PC-3 (cell line): ENCODE measurements around the gene PHGDH. TPM values are rescaled to one million over a fixed set of nuclear protein-coding genes. Genes with fewer than 3 reads are reported as not detected.

Experiments
- ATAC-seq: fragments of 200-7000 bp; cut with Tn5 transposase; 2 replicates; pipeline ENCODE4 v1.9.1; 2020; ENCODE audit warnings: mild to moderate bottlenecking, moderate library complexity
- BruUV-seq: library from RNA; stranded (reverse); fragments of 400-500 nt; replicated peaks from 2 replicates; lab custom pipeline; 2021; lab: Mats Ljungman, UMichigan
- CTCF ChIA-PET: fragments of 300-600 bp; sonication (Branson Sonifier 250); formaldehyde crosslinking; loops from one replicate; lab custom pipeline; 2022; ENCODE audit warnings: antibody characterized with exemption; lab: Charles Lee
- POLR2A ChIA-PET: fragments of 300-600 bp; sonication (Branson Sonifier 250); formaldehyde crosslinking; loops from one replicate; lab custom pipeline; 2022; ENCODE audit warnings: antibody characterized with exemption; ENCODE audit not compliant: unreplicated experiment; lab: Charles Lee
- DNase-seq: peaks from one replicate; pipeline ENCODE4 v3.0.0-alpha.2; 2015
- H2AFZ ChIP-seq: fragments of 300-600 bp; sonication (generic); 2 replicates; pipeline ENCODE4 v1.6.0; 2016; ENCODE audit warnings: antibody characterized with exemption, low read length
- H3F3A ChIP-seq: fragments of 300-600 bp; sonication (generic); one replicate; pipeline ENCODE4 v1.6.0; 2017; ENCODE audit warnings: antibody characterized with exemption, low read length, control low read depth, mild to moderate bottlenecking; ENCODE audit not compliant: unreplicated experiment
- H3K27ac ChIP-seq: fragments of 300-600 bp; sonication (generic); 2 replicates; pipeline ENCODE4 v1.5.1; 2016; ENCODE audit warnings: mild to moderate bottlenecking, low read length
- H3K27me3 ChIP-seq: fragments of 300-600 bp; sonication (generic); 2 replicates; pipeline ENCODE4 v1.6.1; 2016; ENCODE audit warnings: low read length, mixed read lengths
- H3K36me3 ChIP-seq: fragments of 300-600 bp; sonication (generic); 2 replicates; pipeline ENCODE4 v1.6.1; 2016; ENCODE audit warnings: low read depth, mixed run types, low read length, mixed read lengths
- H3K4me1 ChIP-seq: fragments of 300-600 bp; sonication (generic); 2 replicates; pipeline ENCODE4 v1.5.1; 2016; ENCODE audit warnings: low read length; ENCODE audit not compliant: insufficient read depth
- H3K4me2 ChIP-seq: fragments of 300-600 bp; sonication (generic); 2 replicates; pipeline ENCODE4 v1.6.0; 2016; ENCODE audit warnings: low read length
- H3K4me3 ChIP-seq: fragments of 300-600 bp; sonication (generic); 2 replicates; pipeline ENCODE4 v1.5.1; 2016; ENCODE audit warnings: mild to moderate bottlenecking, low read length, mixed read lengths
- H3K79me2 ChIP-seq: fragments of 300-600 bp; sonication (generic); 2 replicates; pipeline ENCODE4 v1.6.1; 2017; ENCODE audit warnings: low read length, mixed read lengths
- H3K9ac ChIP-seq: fragments of 300-600 bp; sonication (generic); 2 replicates; pipeline ENCODE4 v1.6.0; 2016; ENCODE audit warnings: mild to moderate bottlenecking, low read length
- H3K9me2 ChIP-seq: fragments of 300-600 bp; sonication (generic); replicated peaks from 2 replicates; pipeline ENCODE4 v1.6.1; 2016; ENCODE audit warnings: mixed run types, low read length, mixed read lengths
- H3K9me3 ChIP-seq: fragments of 300-600 bp; sonication (generic); 2 replicates; pipeline ENCODE4 v1.6.1; 2016; ENCODE audit warnings: low read length, mixed read lengths
- H4K20me1 ChIP-seq: fragments of 300-600 bp; sonication (generic); 2 replicates; pipeline ENCODE4 v1.6.1; 2016; ENCODE audit warnings: low read length, mixed read lengths
- EZH2 ChIP-seq: fragments of 300-600 bp; sonication (generic); IDR thresholded peaks from one replicate; pipeline ENCODE4 v1.6.1; 2017; ENCODE audit warnings: antibody characterized with exemption, mild to moderate bottlenecking, low read length; ENCODE audit not compliant: unreplicated experiment
- EZH2phosphoT487 ChIP-seq: fragments of 300-600 bp; sonication (generic); IDR thresholded peaks from 2 replicates; pipeline ENCODE4 v1.6.1; 2018; ENCODE audit warnings: mild to moderate bottlenecking, antibody characterized with exemption, low read length, borderline replicate concordance
- intact Hi-C: fragments of 100-400 bp; cut with micrococcal nuclease; formaldehyde crosslinking; loops from 2 replicates; pipeline ENCODE4 v1.9.0; 2023
- total RNA-seq: library from RNA; depleted of rRNA; stranded (reverse); fragments of >200 nt; gene quantifications from 2 replicates; pipeline ENCODE4 v1.2.3, GENCODE V29; 2014
- TF ChIP-seq, protein P1 (sequence below): fragments of 300-600 bp; sonication (generic); conservative IDR thresholded peaks from 2 replicates; pipeline ENCODE4 v1.5.1; 2017; ENCODE audit warnings: antibody characterized with exemption, low read depth, mild to moderate bottlenecking, low read length

Gene PHGDH
- total RNA-seq, 1 experiment from 2014 or later, result 134 TPM

DNA sequence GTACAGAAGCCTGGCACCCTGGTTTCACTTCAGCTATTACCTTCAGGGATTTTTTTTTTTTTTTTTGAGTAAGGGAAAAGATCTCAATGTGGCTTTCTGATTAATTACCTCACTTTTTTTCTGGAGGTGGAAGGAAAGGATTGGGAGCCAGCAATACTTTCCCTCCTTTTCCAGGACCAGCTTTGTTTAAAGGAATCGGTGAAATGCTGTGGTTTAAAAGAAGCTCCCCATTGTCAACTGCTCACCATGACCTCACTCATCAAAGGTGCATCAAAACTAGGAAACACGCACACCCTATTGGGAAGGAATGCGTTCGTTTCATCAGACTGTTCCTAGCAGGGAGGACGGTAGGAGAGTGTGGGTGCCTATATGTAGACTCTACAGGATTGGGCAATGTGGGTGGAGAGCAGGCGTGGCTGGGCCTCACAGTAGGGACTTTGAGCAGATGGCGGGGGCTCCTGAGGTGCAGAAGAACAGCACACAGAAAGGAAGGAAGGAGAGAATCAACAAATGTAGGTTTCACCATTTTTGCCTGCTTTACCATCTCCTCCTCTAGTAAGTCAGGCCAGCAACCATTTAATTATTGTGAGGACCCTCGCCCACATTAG lies 13.0 kb downstream of the PHGDH start:
- H3K4me2 ChIP-seq, result no peak overlapping the region
- H4K20me1 ChIP-seq, result no peaks in the 10 kb centered on the region
- intact Hi-C loops, result no loop called here
- ChIA-PET CTCF (no interaction called here), POLR2A (interaction anchor here (0.6 kb wide), 1 partner anchor 119 kb away, joined by 3 read pairs; no protein-coding TSS in a partner anchor)
- H3K9me2 ChIP-seq, result no peaks in the 10 kb centered on the region
- no peak for TF ChIP-seq EZH2
- H3K4me1 ChIP-seq, result no peaks in the 10 kb centered on the region
- BruUV-seq, result no TSS peak
- H3K9me3 ChIP-seq, result no peaks in the 10 kb centered on the region
- H3K27ac ChIP-seq, result no peak overlapping the region
- no peak overlapping the region for H3K4me3 ChIP-seq
- H3F3A ChIP-seq, result no peaks in the 10 kb centered on the region
- no peak for DNase-seq
- no peak overlapping the region for H2AFZ ChIP-seq
- no peaks in the 10 kb centered on the region; the same call in 1 of the 2 replicates for H3K79me2 ChIP-seq
- no peak overlapping the region for H3K9ac ChIP-seq
- peaks cover 39% of the 10 kb centered on the region; the same call in 1 of the 2 replicates for H3K36me3 ChIP-seq
- no peaks in the 10 kb centered on the region for H3K27me3 ChIP-seq
- ATAC-seq, result no peak

DNA sequence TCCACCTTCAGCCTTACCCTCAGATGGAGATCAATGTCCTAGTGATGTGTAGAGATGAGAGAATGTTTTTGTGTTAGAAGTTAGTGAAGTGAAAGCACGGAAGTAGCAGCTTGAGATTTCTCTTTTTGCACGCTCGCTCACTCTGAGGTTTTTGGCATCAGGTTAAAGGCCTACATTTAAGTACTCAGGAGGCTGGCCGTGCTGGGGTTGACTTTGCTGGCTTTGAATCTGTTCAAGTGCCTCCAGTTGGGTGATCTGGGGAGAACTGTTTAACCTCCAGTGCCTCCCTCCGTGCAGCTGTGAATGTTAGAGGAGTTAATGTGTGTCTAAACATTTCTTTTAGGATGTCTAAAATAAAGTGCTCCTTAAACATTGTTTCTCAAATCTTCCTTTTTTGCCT lies 13.9 kb downstream of the PHGDH start:
- Histone ChIP-seq H3K4me1 (no peaks in the 10 kb centered on the region), H3K27ac (no peak overlapping the region), H3F3A (no peaks in the 10 kb centered on the region), H3K9me2 (no peaks in the 10 kb centered on the region), H2AFZ (no peak overlapping the region), H3K9ac (no peak overlapping the region), H3K79me2 (no peaks in the 10 kb centered on the region), H3K9me3 (no peaks in the 10 kb centered on the region), H3K36me3 (peaks cover 40% of the 10 kb centered on the region; the same call in 1 of the 2 replicates), H3K27me3 (no peaks in the 10 kb centered on the region), H4K20me1 (no peaks in the 10 kb centered on the region), H3K4me3 (no peak overlapping the region), H3K4me2 (no peak overlapping the region)
- DNase-seq, result no peak
- TF ChIP-seq EZH2phosphoT487, result no peak
- CTCF ChIA-PET, result no interaction called here
- intact Hi-C loops, result no loop called here
- POLR2A ChIA-PET, result no interaction called here
- BruUV-seq, result no TSS peak
- ATAC-seq, result no peak

GRCh38 chr1:119727991-119728390 lies 16.3 kb downstream of the PHGDH start:
- H3K9me3 ChIP-seq, result no peaks in the 10 kb centered on the region
- no peak overlapping the region for H3K27ac ChIP-seq
- POLR2A ChIA-PET, result no interaction called here
- no peak for ATAC-seq
- CTCF ChIA-PET, result interaction anchor here (0.5 kb wide), 1 partner anchor 50 kb away, joined by 3 read pairs; no protein-coding TSS in a partner anchor
- H3F3A ChIP-seq, result no peaks in the 10 kb centered on the region
- H3K79me2 ChIP-seq, result no peaks in the 10 kb centered on the region
- no peak overlapping the region for H2AFZ ChIP-seq
- intact Hi-C loops, result no loop called here
- H3K4me1 ChIP-seq, result no peaks in the 10 kb centered on the region
- H3K27me3 ChIP-seq, result no peaks in the 10 kb centered on the region
- H3K9me2 ChIP-seq, result no peaks in the 10 kb centered on the region
- H3K9ac ChIP-seq, result no peak overlapping the region
- no TSS peak for BruUV-seq
- H4K20me1 ChIP-seq, result no peaks in the 10 kb centered on the region
- TF ChIP-seq EZH2phosphoT487 (no peak), EZH2 (no peak)
- TF ChIP-seq, protein P1, sequence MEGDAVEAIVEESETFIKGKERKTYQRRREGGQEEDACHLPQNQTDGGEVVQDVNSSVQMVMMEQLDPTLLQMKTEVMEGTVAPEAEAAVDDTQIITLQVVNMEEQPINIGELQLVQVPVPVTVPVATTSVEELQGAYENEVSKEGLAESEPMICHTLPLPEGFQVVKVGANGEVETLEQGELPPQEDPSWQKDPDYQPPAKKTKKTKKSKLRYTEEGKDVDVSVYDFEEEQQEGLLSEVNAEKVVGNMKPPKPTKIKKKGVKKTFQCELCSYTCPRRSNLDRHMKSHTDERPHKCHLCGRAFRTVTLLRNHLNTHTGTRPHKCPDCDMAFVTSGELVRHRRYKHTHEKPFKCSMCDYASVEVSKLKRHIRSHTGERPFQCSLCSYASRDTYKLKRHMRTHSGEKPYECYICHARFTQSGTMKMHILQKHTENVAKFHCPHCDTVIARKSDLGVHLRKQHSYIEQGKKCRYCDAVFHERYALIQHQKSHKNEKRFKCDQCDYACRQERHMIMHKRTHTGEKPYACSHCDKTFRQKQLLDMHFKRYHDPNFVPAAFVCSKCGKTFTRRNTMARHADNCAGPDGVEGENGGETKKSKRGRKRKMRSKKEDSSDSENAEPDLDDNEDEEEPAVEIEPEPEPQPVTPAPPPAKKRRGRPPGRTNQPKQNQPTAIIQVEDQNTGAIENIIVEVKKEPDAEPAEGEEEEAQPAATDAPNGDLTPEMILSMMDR, result no peak
- DNase-seq, result no peak
- H3K4me3 ChIP-seq, result no peak overlapping the region
- H3K36me3 ChIP-seq, result peaks cover 30% of the 10 kb centered on the region; the same call in 1 of the 2 replicates
- H3K4me2 ChIP-seq, result no peak overlapping the region
